Breast epithelium (tissue), 3 donors: ENCODE data around the gene SHANK3.

Experiments used
- CTCF ChIP-seq, 3 donors: fragments of 450-650 bp; IDR thresholded peaks; one replicate each; pipeline ENCODE4 v1.5.1; 2016 to 2017; ENCODE audit warnings: antibody characterized with exemption in 3 of 3, mild to moderate bottlenecking in 3 of 3, moderate library complexity in 3 of 3
- POLR2A ChIP-seq: fragments of 450-650 bp; IDR thresholded peaks from one replicate; pipeline ENCODE4 v1.6.1; 2016; ENCODE audit warnings: antibody characterized with exemption, mild to moderate bottlenecking, moderate library complexity
- POLR2AphosphoS5 ChIP-seq, 3 donors: sonication (generic); formaldehyde crosslinking; IDR thresholded peaks; one replicate each; pipeline ENCODE4 v1.6.1; 2017; ENCODE audit warnings: antibody characterized with exemption in 3 of 3

GRCh38 chr22:50687829-50688228 is 15.2 kb downstream of the SHANK3 start:
- TF ChIP-seq CTCF (IDR thresholded peaks at IDR 0.05) (no peak), POLR2AphosphoS5 (IDR thresholded peaks at IDR 0.05) (no peak), POLR2A (no peak)
